WERI-Rb-1 (cell line): Measurements from ENCODE around the gene CCNA2.

Experiments
- DNase-seq: peaks from one replicate; pipeline ENCODE4 v3.0.0-alpha.2; 2020
- H3K27ac ChIP-seq: fragments of 250-450 bp; sonication (Bioruptor Pico); 2 replicates; pipeline ENCODE4 v1.5.1; 2020; ENCODE audit warnings: mild to moderate bottlenecking, moderate library complexity
- H3K27me3 ChIP-seq: fragments of 250-450 bp; sonication (Bioruptor Pico); 2 replicates; pipeline ENCODE4 v1.5.1; 2021; ENCODE audit warnings: mild to moderate bottlenecking, low read depth, moderate library complexity; ENCODE audit not compliant: insufficient read depth, severe bottlenecking
- H3K36me3 ChIP-seq: fragments of 250-450 bp; sonication (Bioruptor Pico); 2 replicates; pipeline ENCODE4 v1.5.1; 2020; ENCODE audit warnings: mild to moderate bottlenecking, moderate library complexity
- H3K4me3 ChIP-seq: 2 replicates; pipeline ENCODE4 v1.5.1; 2011; ENCODE audit warnings: low read depth, mild to moderate bottlenecking, control low read depth, low read length
- H3K9me3 ChIP-seq: fragments of 250-450 bp; sonication (Bioruptor Pico); 2 replicates; pipeline ENCODE4 v1.5.1; 2021; ENCODE audit warnings: mild to moderate bottlenecking, moderate library complexity; ENCODE audit not compliant: severe bottlenecking
- CTCF ChIP-seq: IDR thresholded peaks from 2 replicates; pipeline ENCODE4 v1.5.1; 2011; ENCODE audit warnings: low read depth, mild to moderate bottlenecking, control low read depth, inconsistent platforms, low read length

CCNA2 gene

GRCh38 chr4:121801715-121802075 lies 22.0 kb downstream of the CCNA2 start:
- no peak for DNase-seq
- Histone ChIP-seq H3K9me3 (no peaks in the 10 kb centered on the region), H3K36me3 (peaks cover 54% of the 10 kb centered on the region), H3K27ac (peak overlapping the region; percentile 92), H3K27me3 (no peaks in the 10 kb centered on the region), H3K4me3 (peak overlapping the region; percentile 66)
- no peak for TF ChIP-seq CTCF

GRCh38 chr4:121800961-121801714 lies 22.5 kb downstream of the CCNA2 start, which contains the start of gene EXOSC9:
Gene EXOSC9 (plus strand): TSS chr4:121801323. CDS start chr4:121801425, 102 bp downstream.
- Histone ChIP-seq H3K36me3 (peaks cover 49% of the 10 kb centered on the region), H3K27me3 (no peaks in the 10 kb centered on the region), H3K27ac (peak within 1 kb of the TSS; percentile 92), H3K4me3 (peak within 1 kb of the TSS; percentile 66), H3K9me3 (no peaks in the 10 kb centered on the region)
- peak; percentile 98 for DNase-seq
- TF ChIP-seq CTCF, result no peak

GRCh38 chr4:121800638-121800960 lies 23.1 kb downstream of the CCNA2 start:
- H3K9me3 ChIP-seq, result no peaks in the 10 kb centered on the region
- no peak for TF ChIP-seq CTCF
- H3K4me3 ChIP-seq, result peak overlapping the region; percentile 66
- peaks cover 43% of the 10 kb centered on the region for H3K36me3 ChIP-seq
- H3K27ac ChIP-seq, result peak overlapping the region; percentile 92
- no peak for DNase-seq
- H3K27me3 ChIP-seq, result no peaks in the 10 kb centered on the region

GRCh38 chr4:121799867-121800501 lies 23.7 kb downstream of the CCNA2 start:
- Histone ChIP-seq H3K36me3 (peaks cover 37% of the 10 kb centered on the region), H3K9me3 (no peaks in the 10 kb centered on the region), H3K4me3 (peak overlapping the region; percentile 66), H3K27ac (peak overlapping the region; percentile 92), H3K27me3 (no peaks in the 10 kb centered on the region)
- no peak for TF ChIP-seq CTCF
- DNase-seq, result no peak

GRCh38 chr4:121799208-121799823 lies 24.4 kb downstream of the CCNA2 start:
- no peak for DNase-seq
- Histone ChIP-seq H3K27me3 (no peaks in the 10 kb centered on the region), H3K9me3 (no peaks in the 10 kb centered on the region), H3K36me3 (peaks cover 31% of the 10 kb centered on the region), H3K27ac (no peak overlapping the region; the same call in 1 of the 2 replicates), H3K4me3 (no peak overlapping the region)
- TF ChIP-seq CTCF, result no peak
